Osteocyte (in vitro differentiated cells): Measurements from ENCODE around the gene PRDM16. TPM values are rescaled to one million over a fixed set of nuclear protein-coding genes. Genes with fewer than 3 reads are reported as not detected.

Experiments
- DNase-seq: peaks from one replicate; pipeline ENCODE4 v3.0.0; 2021; ENCODE audit warnings: mixed read lengths; ENCODE audit not compliant: unreplicated experiment; ENCODE audit errors: extremely low spot score
- H3K27ac Mint-ChIP-seq: one replicate; pipeline ENCODE4 v1.8.0; 2021; ENCODE audit warnings: mild to moderate bottlenecking, mixed read lengths; ENCODE audit not compliant: unreplicated experiment
- H3K27me3 Mint-ChIP-seq: one replicate; pipeline ENCODE4 v1.8.0; 2021; ENCODE audit warnings: mixed read lengths; ENCODE audit not compliant: unreplicated experiment
- H3K36me3 Mint-ChIP-seq: one replicate; pipeline ENCODE4 v1.8.0; 2021; ENCODE audit warnings: mixed read lengths; ENCODE audit not compliant: unreplicated experiment
- H3K4me1 Mint-ChIP-seq: one replicate; pipeline ENCODE4 v1.8.0; 2021; ENCODE audit warnings: mixed read lengths; ENCODE audit not compliant: unreplicated experiment
- H3K4me3 Mint-ChIP-seq: one replicate; pipeline ENCODE4 v1.8.0; 2021; ENCODE audit warnings: mild to moderate bottlenecking, moderate library complexity, mixed read lengths; ENCODE audit not compliant: unreplicated experiment
- H3K9me3 Mint-ChIP-seq: one replicate; pipeline ENCODE4 v1.8.0; 2021; ENCODE audit warnings: mixed read lengths; ENCODE audit not compliant: unreplicated experiment
- CTCF ChIP-seq: fragments of 200-600 bp; sonication (generic); IDR thresholded peaks from 2 replicates; pipeline ENCODE4 v1.5.0; 2021; ENCODE audit warnings: antibody characterized with exemption, mild to moderate bottlenecking, moderate library complexity
- total RNA-seq: library from RNA; stranded (reverse); gene quantifications from 2 replicates; pipeline ENCODE4 v1.2.1, GENCODE V29; 2021

Gene PRDM16
- total RNA-seq, 1 donor from 2014 or later: 7.1 TPM

GRCh38 chr1:3054474-3054873, 14.5 kb upstream of the PRDM16 start:
- no peaks in the 10 kb centered on the region for H3K9me3 Mint-ChIP-seq
- H3K27ac Mint-ChIP-seq: no peak overlapping the region
- H3K4me1 Mint-ChIP-seq: no peaks in the 10 kb centered on the region
- H3K4me3 Mint-ChIP-seq: no peak overlapping the region
- H3K27me3 Mint-ChIP-seq: peaks cover 39% of the 10 kb centered on the region
- H3K36me3 Mint-ChIP-seq: no peaks in the 10 kb centered on the region
- no peak for DNase-seq
- no peak for TF ChIP-seq CTCF

GRCh38 chr1:3055051-3055450, 14.0 kb upstream of the PRDM16 start:
- no peak overlapping the region for H3K27ac Mint-ChIP-seq
- no peak for TF ChIP-seq CTCF
- H3K27me3 Mint-ChIP-seq: peaks cover 39% of the 10 kb centered on the region
- no peaks in the 10 kb centered on the region for H3K36me3 Mint-ChIP-seq
- no peak overlapping the region for H3K4me3 Mint-ChIP-seq
- DNase-seq: no peak
- H3K4me1 Mint-ChIP-seq: no peaks in the 10 kb centered on the region
- H3K9me3 Mint-ChIP-seq: no peaks in the 10 kb centered on the region

GRCh38 chr1:3056641-3057040, 12.4 kb upstream of the PRDM16 start:
- DNase-seq: no peak
- Mint-ChIP-seq H3K4me3 (no peak overlapping the region), H3K27ac (no peak overlapping the region), H3K36me3 (no peaks in the 10 kb centered on the region), H3K27me3 (peaks cover 46% of the 10 kb centered on the region), H3K4me1 (no peaks in the 10 kb centered on the region), H3K9me3 (no peaks in the 10 kb centered on the region)
- no peak for TF ChIP-seq CTCF

- Mint-ChIP-seq H3K4me1 (peaks cover 5% of the 10 kb centered on the region), H3K27me3 (peaks cover 47% of the 10 kb centered on the region), H3K27ac (no peak overlapping the region), H3K36me3 (no peaks in the 10 kb centered on the region), H3K9me3 (no peaks in the 10 kb centered on the region), H3K4me3 (no peak overlapping the region)
- TF ChIP-seq CTCF: no peak
- no peak for DNase-seq
Observed at GRCh38 chr1:3058263-3059030, 10.6 kb upstream of the PRDM16 start.

- Mint-ChIP-seq H3K27ac (no peak overlapping the region), H3K36me3 (no peaks in the 10 kb centered on the region), H3K4me1 (peaks cover 5% of the 10 kb centered on the region), H3K4me3 (no peak overlapping the region), H3K27me3 (peaks cover 52% of the 10 kb centered on the region), H3K9me3 (no peaks in the 10 kb centered on the region)
- DNase-seq: no peak
- no peak for TF ChIP-seq CTCF
Observed at GRCh38 chr1:3060127-3060526, 8.9 kb upstream of the PRDM16 start.
